ES-I3 (cell line): ENCODE data around the gene RAB11FIP4.

ENCODE experiments used
- H3K36me3 ChIP-seq: 2 replicates; pipeline ENCODE4 v1.6.1; 2013; ENCODE audit warnings: mild to moderate bottlenecking, low read length, control low read depth, moderate library complexity; ENCODE audit not compliant: insufficient read depth
- H3K4me1 ChIP-seq: 2 replicates; pipeline ENCODE4 v1.6.1; 2013; ENCODE audit warnings: mild to moderate bottlenecking, control low read depth, low read length; ENCODE audit not compliant: insufficient read depth
- H3K9ac ChIP-seq: 2 replicates; pipeline ENCODE4 v1.6.1; 2013; ENCODE audit warnings: low read depth, mild to moderate bottlenecking, low read length, moderate library complexity
- H3K9me3 ChIP-seq: 2 replicates; pipeline ENCODE4 v1.6.1; 2013; ENCODE audit warnings: mild to moderate bottlenecking, low read length, moderate library complexity; ENCODE audit not compliant: control insufficient read depth, insufficient read depth

Gene RAB11FIP4

GRCh38 chr17:31392002-31392855, 754 bp downstream of the RAB11FIP4 start:
- Histone ChIP-seq H3K9me3 (no peaks in the 10 kb centered on the region), H3K9ac (peak overlapping the region; percentile 45), H3K4me1 (no peaks in the 10 kb centered on the region), H3K36me3 (no peaks in the 10 kb centered on the region)

- Histone ChIP-seq H3K9me3 (no peaks in the 10 kb centered on the region), H3K36me3 (no peaks in the 10 kb centered on the region), H3K4me1 (no peaks in the 10 kb centered on the region), H3K9ac (no peak overlapping the region)
Measured at GRCh38 chr17:31392856-31393748, 1.6 kb downstream of the RAB11FIP4 start.

GRCh38 chr17:31393749-31394146, 2.3 kb downstream of the RAB11FIP4 start:
- no peaks in the 10 kb centered on the region for H3K9me3 ChIP-seq
- no peak overlapping the region for H3K9ac ChIP-seq
- H3K4me1 ChIP-seq = no peaks in the 10 kb centered on the region
- H3K36me3 ChIP-seq = no peaks in the 10 kb centered on the region

- H3K9ac ChIP-seq = no peak overlapping the region
- H3K9me3 ChIP-seq = no peaks in the 10 kb centered on the region
- no peaks in the 10 kb centered on the region for H3K4me1 ChIP-seq
- no peaks in the 10 kb centered on the region for H3K36me3 ChIP-seq
Measured at GRCh38 chr17:31394544-31394943, 3.1 kb downstream of the RAB11FIP4 start.

- no peaks in the 10 kb centered on the region for H3K9me3 ChIP-seq
- H3K4me1 ChIP-seq = no peaks in the 10 kb centered on the region
- H3K9ac ChIP-seq = no peak overlapping the region
- H3K36me3 ChIP-seq = no peaks in the 10 kb centered on the region
Measured at GRCh38 chr17:31397256-31397939, 5.9 kb downstream of the RAB11FIP4 start.

GRCh38 chr17:31398381-31399311, 7.2 kb downstream of the RAB11FIP4 start:
- H3K36me3 ChIP-seq = no peaks in the 10 kb centered on the region
- no peaks in the 10 kb centered on the region for H3K4me1 ChIP-seq
- no peaks in the 10 kb centered on the region for H3K9me3 ChIP-seq
- H3K9ac ChIP-seq = no peak overlapping the region

GRCh38 chr17:31400481-31400950, 9.0 kb downstream of the RAB11FIP4 start:
- Histone ChIP-seq H3K4me1 (no peaks in the 10 kb centered on the region), H3K9ac (no peak overlapping the region), H3K9me3 (no peaks in the 10 kb centered on the region), H3K36me3 (no peaks in the 10 kb centered on the region)

GRCh38 chr17:31401456-31402254, 10.2 kb downstream of the RAB11FIP4 start:
- Histone ChIP-seq H3K9ac (no peak overlapping the region), H3K36me3 (no peaks in the 10 kb centered on the region), H3K4me1 (no peaks in the 10 kb centered on the region), H3K9me3 (no peaks in the 10 kb centered on the region)

GRCh38 chr17:31404028-31404949, 12.8 kb downstream of the RAB11FIP4 start:
- H3K9ac ChIP-seq = no peak overlapping the region
- no peaks in the 10 kb centered on the region for H3K9me3 ChIP-seq
- H3K4me1 ChIP-seq = no peaks in the 10 kb centered on the region
- no peaks in the 10 kb centered on the region for H3K36me3 ChIP-seq

- Histone ChIP-seq H3K4me1 (no peaks in the 10 kb centered on the region), H3K9me3 (no peaks in the 10 kb centered on the region), H3K36me3 (no peaks in the 10 kb centered on the region), H3K9ac (no peak overlapping the region)
Measured at GRCh38 chr17:31405890-31406371, 14.5 kb downstream of the RAB11FIP4 start.

- Histone ChIP-seq H3K9me3 (no peaks in the 10 kb centered on the region), H3K36me3 (no peaks in the 10 kb centered on the region), H3K4me1 (0 out of 2 replicates have a peak, but pooled peaks cover 2% of the 10 kb centered on the region), H3K9ac (no peak overlapping the region)
Measured at GRCh38 chr17:31408586-31408985, 17.1 kb downstream of the RAB11FIP4 start.

- H3K9ac ChIP-seq = no peak overlapping the region
- 0 out of 2 replicates have a peak, but pooled peaks cover 5% of the 10 kb centered on the region for H3K4me1 ChIP-seq
- H3K36me3 ChIP-seq = no peaks in the 10 kb centered on the region
- H3K9me3 ChIP-seq = no peaks in the 10 kb centered on the region
Measured at GRCh38 chr17:31411707-31412285, 20.3 kb downstream of the RAB11FIP4 start.
